IgD-negative memory B cell (primary cell): Measurements from ENCODE around the gene COG5. TPM values are rescaled to one million over a fixed set of nuclear protein-coding genes. Genes with fewer than 3 reads are reported as not detected.

ENCODE experiments used
- H3K27ac Mint-ChIP-seq, 3 donors: one replicate each; pipeline ENCODE4 v1.8.0; 2020 to 2022; ENCODE audit warnings: mild to moderate bottlenecking in 3 of 3, mixed read lengths in 3 of 3, moderate library complexity in 1 of 3
- H3K27me3 Mint-ChIP-seq: one replicate; pipeline ENCODE4 v1.8.0; 2021; ENCODE audit warnings: mixed read lengths
- H3K36me3 Mint-ChIP-seq: one replicate; pipeline ENCODE4 v1.8.0; 2020; ENCODE audit warnings: mild to moderate bottlenecking, mixed read lengths
- H3K4me1 Mint-ChIP-seq, 3 donors: one replicate each; pipeline ENCODE4 v1.8.0; 2020 to 2022; ENCODE audit warnings: mixed read lengths in 3 of 3, mild to moderate bottlenecking in 1 of 3
- H3K4me3 Mint-ChIP-seq, 4 donors: one replicate each; pipeline ENCODE4 v1.8.0; 2020 to 2022; ENCODE audit warnings: mild to moderate bottlenecking in 4 of 4, mixed read lengths in 4 of 4, moderate library complexity in 3 of 4
- H3K9me3 Mint-ChIP-seq, 3 donors: one replicate each; pipeline ENCODE4 v1.8.0; 2020 to 2021; ENCODE audit warnings: mixed read lengths in 3 of 3, mild to moderate bottlenecking in 1 of 3
- polyA plus RNA-seq: library from polyadenylated mRNA; unstranded; fragments of 300-500 nt; fragmentation: Illumina TruSeq; gene quantifications from one replicate; pipeline ENCODE4 v1.2.3, GENCODE V29; 2021

Gene COG5
- polyA plus RNA-seq, 1 donor from 2014 or later = 27.3 TPM

DNA sequence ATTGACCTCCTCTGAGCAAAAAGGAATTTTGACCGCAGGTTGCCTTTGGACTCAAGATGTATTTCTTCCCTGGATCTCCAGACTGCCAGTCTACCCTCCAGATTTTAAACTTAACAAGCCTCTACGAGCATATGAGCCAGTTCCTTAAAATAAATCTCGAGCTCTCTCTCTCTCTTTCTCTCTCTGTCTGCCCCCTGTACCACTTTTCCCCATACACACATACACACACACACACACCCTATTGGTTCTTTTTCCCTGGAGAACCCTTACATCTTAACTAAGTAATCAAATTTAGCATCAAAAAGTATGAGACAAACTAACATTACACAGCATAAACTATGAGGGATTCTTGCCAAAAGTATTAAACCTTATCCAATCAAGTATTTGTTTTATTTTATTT lies 27.7 kb upstream of the COG5 start:
- H3K36me3 Mint-ChIP-seq = peaks cover 4% of the 10 kb centered on the region
- H3K4me1 Mint-ChIP-seq = no peaks in the 10 kb centered on the region
- no peak overlapping the region for H3K4me3 Mint-ChIP-seq
- no peaks in the 10 kb centered on the region for H3K9me3 Mint-ChIP-seq
- H3K27me3 Mint-ChIP-seq = no peaks in the 10 kb centered on the region
- no peak overlapping the region for H3K27ac Mint-ChIP-seq

DNA sequence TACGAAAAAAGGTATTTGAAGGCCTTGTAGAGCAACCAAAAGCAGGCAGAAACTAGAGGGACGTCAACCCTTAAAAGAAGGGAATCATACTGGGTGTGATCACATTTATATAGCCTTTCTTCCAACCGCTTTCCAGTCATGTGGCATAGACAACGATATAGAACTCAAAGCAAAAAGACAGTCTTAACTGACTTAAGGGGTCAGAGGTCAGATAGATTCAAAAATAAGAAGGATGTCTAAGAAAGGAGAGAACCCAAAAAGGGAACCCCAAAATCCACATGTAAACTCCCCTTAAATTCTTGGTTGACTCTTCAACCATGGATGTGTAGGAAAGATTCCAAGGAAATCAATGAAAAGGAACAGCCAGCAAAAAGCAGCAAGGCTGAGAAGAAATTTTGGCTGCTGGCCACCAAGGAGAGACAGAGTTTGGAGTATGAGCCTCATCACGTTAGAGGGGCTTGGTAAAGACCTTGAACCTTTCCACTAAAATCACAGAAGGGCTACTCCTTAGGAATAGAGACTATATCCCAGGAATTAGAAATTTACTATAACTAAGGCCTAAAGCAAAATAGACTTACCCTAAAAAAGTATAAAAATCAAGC lies 24.9 kb upstream of the COG5 start:
- Mint-ChIP-seq H3K4me1 (no peaks in the 10 kb centered on the region), H3K4me3 (no peak overlapping the region)

GRCh38 chr7:107584716-107585115 lies 21.0 kb upstream of the COG5 start:
- no peaks in the 10 kb centered on the region for H3K27me3 Mint-ChIP-seq
- H3K36me3 Mint-ChIP-seq = peaks cover 4% of the 10 kb centered on the region
- H3K9me3 Mint-ChIP-seq = peaks cover 0 to 1% (median 0%) of the 10 kb centered on the region in 3 donors
- H3K27ac Mint-ChIP-seq = no peak overlapping the region
- H3K4me3 Mint-ChIP-seq = no peak overlapping the region
- H3K4me1 Mint-ChIP-seq = peaks cover 14% of the 10 kb centered on the region in 3 donors

More for the DNA sequence above, 24.9 kb upstream of the COG5 start:
- Mint-ChIP-seq H3K27ac (no peak overlapping the region), H3K9me3 (peaks cover 0 to 1% (median 0%) of the 10 kb centered on the region in 3 donors), H3K27me3 (no peaks in the 10 kb centered on the region), H3K36me3 (peaks cover 5% of the 10 kb centered on the region)

- Mint-ChIP-seq H3K27me3 (no peaks in the 10 kb centered on the region), H3K36me3 (peaks cover 4% of the 10 kb centered on the region), H3K9me3 (peaks cover 0 to 1% (median 0%) of the 10 kb centered on the region in 3 donors), H3K4me1 (peaks cover 14 to 19% (median 18%) of the 10 kb centered on the region in 3 donors), H3K27ac (no peak overlapping the region), H3K4me3 (peak overlapping the region in 1 of 4 donors; percentile 16)
These were observed 19.2 kb upstream of the COG5 start for GRCh38 chr7:107582875-107583274.

DNA sequence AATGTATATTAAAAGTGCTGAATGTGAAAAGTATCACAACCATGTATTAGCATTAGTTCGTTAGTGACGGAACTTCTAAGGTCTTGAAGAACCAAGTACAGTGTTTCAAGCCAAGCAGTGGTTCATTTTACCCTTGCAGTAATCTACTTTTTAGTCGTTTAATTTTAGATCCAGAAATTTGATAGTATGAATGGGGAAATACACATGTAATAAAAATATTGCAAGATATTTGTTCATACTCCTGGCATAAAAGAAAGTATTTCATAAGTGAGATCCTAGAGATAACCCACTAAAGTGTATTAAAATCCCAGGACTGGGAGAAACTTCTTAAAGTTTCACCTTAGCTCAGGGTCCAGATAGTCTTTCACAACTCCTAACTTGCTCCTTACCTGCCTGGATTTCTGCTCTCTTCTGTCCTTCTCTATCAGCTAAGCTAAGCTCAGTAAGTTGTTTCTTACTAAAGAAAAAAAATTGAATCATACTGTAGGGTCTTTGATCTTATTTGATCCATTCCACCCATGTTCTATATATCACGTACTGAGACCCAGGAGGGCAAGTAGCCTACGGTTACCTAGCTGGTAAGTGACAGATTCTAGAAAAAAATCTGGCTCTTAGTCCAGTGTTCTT lies 17.8 kb upstream of the COG5 start:
- H3K4me3 Mint-ChIP-seq = peak overlapping the region; percentile 49 to 89 (median 74)
- peaks cover 0 to 1% (median 0%) of the 10 kb centered on the region in 3 donors for H3K9me3 Mint-ChIP-seq
- H3K4me1 Mint-ChIP-seq = peaks cover 14 to 19% (median 18%) of the 10 kb centered on the region in 3 donors
- H3K27ac Mint-ChIP-seq = peak overlapping the region in 2 of 3 donors; percentile 37 to 48
- no peaks in the 10 kb centered on the region for H3K27me3 Mint-ChIP-seq
- peaks cover 4% of the 10 kb centered on the region for H3K36me3 Mint-ChIP-seq

DNA sequence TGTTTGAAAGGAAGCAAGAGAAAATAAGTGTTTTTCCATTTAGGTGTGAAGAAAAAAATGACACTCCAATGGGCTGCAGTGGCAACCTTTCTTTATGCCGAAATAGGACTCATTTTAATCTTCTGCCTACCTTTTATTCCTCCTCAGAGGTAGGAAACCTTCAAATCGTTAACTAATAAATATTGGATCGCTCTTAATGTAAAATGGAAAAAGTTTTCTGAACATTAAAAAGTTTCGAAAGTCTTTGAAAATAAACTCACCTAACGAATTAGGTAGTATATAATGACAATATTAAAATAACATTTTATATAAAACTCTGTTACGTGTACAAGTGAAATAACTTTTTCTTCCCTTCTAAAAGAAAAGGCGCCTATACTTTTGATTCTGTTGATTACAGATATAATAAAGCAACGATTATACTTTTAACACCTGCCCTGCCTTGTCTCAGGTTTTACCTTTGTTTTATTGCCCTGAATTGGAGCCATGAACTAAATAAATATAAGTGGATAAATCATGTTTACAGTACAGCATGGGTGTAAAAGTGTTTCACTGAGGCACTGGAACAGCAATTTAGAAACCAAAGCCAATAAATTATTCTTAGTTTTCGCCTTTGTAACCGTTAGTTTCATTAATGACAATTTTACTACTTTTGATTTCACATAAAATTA lies 17.1 kb upstream of the COG5 start:
- H3K4me1 Mint-ChIP-seq = peaks cover 14 to 19% (median 18%) of the 10 kb centered on the region in 3 donors
- H3K4me3 Mint-ChIP-seq = peak overlapping the region; percentile 81 to 94 (median 88)
- H3K36me3 Mint-ChIP-seq = peaks cover 7% of the 10 kb centered on the region
- peaks cover 0 to 1% (median 0%) of the 10 kb centered on the region in 3 donors for H3K9me3 Mint-ChIP-seq
- H3K27ac Mint-ChIP-seq = peak overlapping the region in 2 of 3 donors; percentile 37 to 48
- no peaks in the 10 kb centered on the region for H3K27me3 Mint-ChIP-seq

DNA sequence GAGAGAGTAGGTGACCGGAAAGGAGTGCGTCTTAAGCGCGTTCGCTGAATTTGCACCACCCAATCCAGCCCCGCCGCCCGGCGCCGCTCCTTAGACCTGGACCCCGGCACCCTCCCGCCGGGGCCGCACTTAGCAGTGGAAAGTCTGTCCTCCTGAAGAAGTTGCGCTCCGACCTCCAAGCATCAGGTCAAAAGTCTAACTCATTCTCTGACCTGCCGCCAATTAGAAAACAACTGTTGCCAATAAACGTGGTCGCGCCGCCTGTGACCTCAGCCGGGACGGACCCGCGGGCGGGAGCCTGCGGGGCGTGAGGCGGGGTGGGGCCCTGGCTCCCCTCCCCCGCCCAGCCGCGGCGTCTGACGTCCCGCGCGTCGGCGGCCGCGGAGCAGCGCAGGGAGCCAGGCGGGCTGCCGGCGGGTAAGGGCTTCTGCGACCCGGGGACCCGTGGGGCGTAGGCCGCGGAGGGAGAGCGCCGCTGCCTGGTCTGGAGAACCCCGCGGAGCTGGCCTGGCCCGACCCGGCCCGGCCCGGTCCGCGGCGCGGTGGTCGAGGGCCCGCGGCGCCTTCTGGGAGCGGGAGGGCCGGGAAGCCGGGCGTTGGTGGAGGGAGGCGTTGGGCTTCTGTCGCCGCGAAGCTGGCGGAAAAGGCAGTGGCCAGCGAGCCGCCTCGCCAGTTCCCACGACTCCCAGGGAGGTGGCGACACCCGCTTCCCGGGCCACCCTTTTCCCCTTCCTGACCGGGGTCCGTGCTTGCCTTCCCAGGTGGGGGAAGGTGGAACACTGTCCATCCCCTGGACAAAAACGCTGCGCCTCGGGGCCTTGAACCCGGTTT lies 16.4 kb upstream of the COG5 start, which contains the start of gene BCAP29:
TSS of gene BCAP29 (plus strand) at position 362 of the 831 bp plus-strand sequence. CDS start 527 bp downstream, outside the sequence.
- Mint-ChIP-seq H3K36me3 (peaks cover 7% of the 10 kb centered on the region), H3K4me3 (peak within 1 kb of the TSS; percentile 89 to 94 (median 92)), H3K4me1 (peaks cover 14 to 19% (median 18%) of the 10 kb centered on the region in 3 donors), H3K27ac (peak within 1 kb of the TSS; percentile 64 to 89 (median 75)), H3K27me3 (no peaks in the 10 kb centered on the region), H3K9me3 (peaks cover 0 to 1% (median 0%) of the 10 kb centered on the region in 3 donors)

- peak overlapping the region; percentile 89 to 94 (median 92) for H3K4me3 Mint-ChIP-seq
- peak overlapping the region; percentile 64 to 89 (median 75) for H3K27ac Mint-ChIP-seq
- H3K9me3 Mint-ChIP-seq = no peaks in the 10 kb centered on the region
- no peaks in the 10 kb centered on the region for H3K27me3 Mint-ChIP-seq
- H3K36me3 Mint-ChIP-seq = peaks cover 5% of the 10 kb centered on the region
- H3K4me1 Mint-ChIP-seq = peaks cover 14 to 19% (median 18%) of the 10 kb centered on the region in 3 donors
These were observed 15.8 kb upstream of the COG5 start for GRCh38 chr7:107579554-107579884.

- H3K9me3 Mint-ChIP-seq = no peaks in the 10 kb centered on the region
- peak overlapping the region in 1 of 4 donors; percentile 8 for H3K4me3 Mint-ChIP-seq
- H3K27me3 Mint-ChIP-seq = no peaks in the 10 kb centered on the region
- peaks cover 0 to 3% (median 1%) of the 10 kb centered on the region in 3 donors for H3K4me1 Mint-ChIP-seq
- H3K27ac Mint-ChIP-seq = no peak overlapping the region
- H3K36me3 Mint-ChIP-seq = peaks cover 6% of the 10 kb centered on the region
These were observed 9.8 kb upstream of the COG5 start for GRCh38 chr7:107573537-107573936.

GRCh38 chr7:107570298-107570697 lies 6.6 kb upstream of the COG5 start:
- H3K27me3 Mint-ChIP-seq = no peaks in the 10 kb centered on the region
- H3K36me3 Mint-ChIP-seq = peaks cover 10% of the 10 kb centered on the region
- H3K4me3 Mint-ChIP-seq = no peak overlapping the region
- no peaks in the 10 kb centered on the region for H3K9me3 Mint-ChIP-seq
- H3K4me1 Mint-ChIP-seq = peaks cover 0 to 8% (median 2%) of the 10 kb centered on the region in 3 donors
- H3K27ac Mint-ChIP-seq = no peak overlapping the region

- H3K9me3 Mint-ChIP-seq = no peaks in the 10 kb centered on the region
- peak overlapping the region; percentile 51 to 93 (median 93) for H3K27ac Mint-ChIP-seq
- H3K27me3 Mint-ChIP-seq = no peaks in the 10 kb centered on the region
- peaks cover 36 to 37% (median 36%) of the 10 kb centered on the region in 3 donors for H3K4me1 Mint-ChIP-seq
- H3K36me3 Mint-ChIP-seq = peaks cover 10% of the 10 kb centered on the region
- peak overlapping the region; percentile 78 to 97 (median 92) for H3K4me3 Mint-ChIP-seq
These were observed 1.0 kb upstream of the COG5 start for GRCh38 chr7:107564553-107565298.

GRCh38 chr7:107563081-107563774 lies 492 bp downstream of the COG5 start:
- Mint-ChIP-seq H3K4me3 (peak overlapping the region; percentile 78 to 97 (median 92)), H3K9me3 (no peaks in the 10 kb centered on the region), H3K4me1 (peaks cover 37 to 42% (median 41%) of the 10 kb centered on the region in 3 donors), H3K36me3 (peaks cover 9% of the 10 kb centered on the region), H3K27me3 (no peaks in the 10 kb centered on the region), H3K27ac (peak overlapping the region; percentile 51 to 93 (median 93))

DNA sequence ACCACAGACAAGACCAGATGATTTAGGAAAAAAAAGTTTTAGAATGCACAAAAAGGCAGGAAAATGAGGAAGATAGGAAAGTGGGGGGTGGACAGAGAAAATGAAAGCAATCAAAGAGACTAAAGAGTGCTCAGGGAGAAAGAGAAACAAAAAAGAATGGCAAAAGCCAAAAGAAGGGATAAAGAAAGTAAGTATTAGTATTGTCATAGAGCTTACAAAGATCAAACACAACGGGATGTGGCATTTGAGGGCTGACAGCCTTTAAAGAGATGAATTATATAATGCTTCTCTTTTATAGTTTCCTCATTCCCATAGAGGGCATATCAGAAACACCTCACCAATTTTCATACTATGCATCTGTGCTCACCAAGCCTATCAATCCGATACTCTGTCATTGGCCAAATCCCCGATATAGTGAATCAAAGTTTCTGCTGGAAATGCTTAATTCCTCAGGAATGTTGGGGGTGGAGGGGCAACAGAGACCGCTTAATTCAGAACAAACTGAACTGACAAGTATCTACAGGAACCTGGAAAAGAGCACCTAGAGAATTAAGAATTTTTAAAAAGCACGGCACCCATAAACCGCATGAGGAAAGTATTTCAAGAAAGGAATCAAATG lies 2.7 kb downstream of the COG5 start:
- Mint-ChIP-seq H3K27ac (peak overlapping the region in 2 of 3 donors; percentile 62 to 92), H3K4me3 (peak overlapping the region in 3 of 4 donors; percentile 56 to 80 (median 78)), H3K36me3 (peaks cover 4% of the 10 kb centered on the region), H3K4me1 (peaks cover 34 to 42% (median 41%) of the 10 kb centered on the region in 3 donors), H3K9me3 (no peaks in the 10 kb centered on the region), H3K27me3 (no peaks in the 10 kb centered on the region)
